ENCODE results near the gene ICAM1. TPM values are rescaled to one million over a fixed set of nuclear protein-coding genes. Genes with fewer than 3 reads are reported as not detected.

ICAM1 gene
- total and polyA plus RNA-seq, 10 of the 15 experiments (the other 5 are each of a cell fraction or from before 2014, with no cell fraction given): 7.6 to 115 (median 60.2) TPM

- TF ChIP-seq FOXM1 (IDR thresholded peaks at IDR 0.05; ENCODE audit: low read depth, low read length): no peak
- no peak for TF ChIP-seq SMC3 (IDR thresholded peaks at IDR 0.05; ENCODE audit: borderline replicate concordance, low read length)
- peak; percentile 95; the same call in 1 of the 2 replicates for TF ChIP-seq ASH2L (IDR thresholded peaks at IDR 0.05; ENCODE audit: borderline replicate concordance, low read depth)
- TF ChIP-seq TCF12 (IDR thresholded peaks at IDR 0.05; ENCODE audit: low read depth, low read length): no peak
- no peak; a peak in 1 of 4 replicates for TF ChIP-seq IKZF2 (IDR thresholded peaks at IDR 0.05)
- peak; percentile 57; the same call in 1 of the 2 replicates for TF ChIP-seq ZBTB40 (IDR thresholded peaks at IDR 0.05; ENCODE audit: borderline replicate concordance)
- TF ChIP-seq, protein P1, sequence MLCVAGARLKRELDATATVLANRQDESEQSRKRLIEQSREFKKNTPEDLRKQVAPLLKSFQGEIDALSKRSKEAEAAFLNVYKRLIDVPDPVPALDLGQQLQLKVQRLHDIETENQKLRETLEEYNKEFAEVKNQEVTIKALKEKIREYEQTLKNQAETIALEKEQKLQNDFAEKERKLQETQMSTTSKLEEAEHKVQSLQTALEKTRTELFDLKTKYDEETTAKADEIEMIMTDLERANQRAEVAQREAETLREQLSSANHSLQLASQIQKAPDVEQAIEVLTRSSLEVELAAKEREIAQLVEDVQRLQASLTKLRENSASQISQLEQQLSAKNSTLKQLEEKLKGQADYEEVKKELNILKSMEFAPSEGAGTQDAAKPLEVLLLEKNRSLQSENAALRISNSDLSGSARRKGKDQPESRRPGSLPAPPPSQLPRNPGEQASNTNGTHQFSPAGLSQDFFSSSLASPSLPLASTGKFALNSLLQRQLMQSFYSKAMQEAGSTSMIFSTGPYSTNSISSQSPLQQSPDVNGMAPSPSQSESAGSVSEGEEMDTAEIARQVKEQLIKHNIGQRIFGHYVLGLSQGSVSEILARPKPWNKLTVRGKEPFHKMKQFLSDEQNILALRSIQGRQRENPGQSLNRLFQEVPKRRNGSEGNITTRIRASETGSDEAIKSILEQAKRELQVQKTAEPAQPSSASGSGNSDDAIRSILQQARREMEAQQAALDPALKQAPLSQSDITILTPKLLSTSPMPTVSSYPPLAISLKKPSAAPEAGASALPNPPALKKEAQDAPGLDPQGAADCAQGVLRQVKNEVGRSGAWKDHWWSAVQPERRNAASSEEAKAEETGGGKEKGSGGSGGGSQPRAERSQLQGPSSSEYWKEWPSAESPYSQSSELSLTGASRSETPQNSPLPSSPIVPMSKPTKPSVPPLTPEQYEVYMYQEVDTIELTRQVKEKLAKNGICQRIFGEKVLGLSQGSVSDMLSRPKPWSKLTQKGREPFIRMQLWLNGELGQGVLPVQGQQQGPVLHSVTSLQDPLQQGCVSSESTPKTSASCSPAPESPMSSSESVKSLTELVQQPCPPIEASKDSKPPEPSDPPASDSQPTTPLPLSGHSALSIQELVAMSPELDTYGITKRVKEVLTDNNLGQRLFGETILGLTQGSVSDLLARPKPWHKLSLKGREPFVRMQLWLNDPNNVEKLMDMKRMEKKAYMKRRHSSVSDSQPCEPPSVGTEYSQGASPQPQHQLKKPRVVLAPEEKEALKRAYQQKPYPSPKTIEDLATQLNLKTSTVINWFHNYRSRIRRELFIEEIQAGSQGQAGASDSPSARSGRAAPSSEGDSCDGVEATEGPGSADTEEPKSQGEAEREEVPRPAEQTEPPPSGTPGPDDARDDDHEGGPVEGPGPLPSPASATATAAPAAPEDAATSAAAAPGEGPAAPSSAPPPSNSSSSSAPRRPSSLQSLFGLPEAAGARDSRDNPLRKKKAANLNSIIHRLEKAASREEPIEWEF (IDR thresholded peaks at IDR 0.05; ENCODE audit: insufficient replicate concordance, low read depth, low read length): no peak
- peak; percentile 72 for TF ChIP-seq NR2C2 (IDR thresholded peaks at IDR 0.05; ENCODE audit: borderline replicate concordance, control insufficient read depth, insufficient read length, low read depth)
- 0 out of 2 replicates have a peak, but pooled peaks have one; percentile 21 for TF ChIP-seq ZNF24 (IDR thresholded peaks at IDR 0.05)
- TF ChIP-seq SREBF2 (IDR thresholded peaks at IDR 0.05; ENCODE audit: low read length): no peak
- TF ChIP-seq NRF1 (conservative IDR thresholded peaks at IDR 0.05; ENCODE audit: low read depth, low read length): no peak
- TF ChIP-seq RELA (IDR thresholded peaks at IDR 0.05; ENCODE audit: borderline replicate concordance, partially characterized antibody): peak; percentile 92
- TF ChIP-seq, protein P2, sequence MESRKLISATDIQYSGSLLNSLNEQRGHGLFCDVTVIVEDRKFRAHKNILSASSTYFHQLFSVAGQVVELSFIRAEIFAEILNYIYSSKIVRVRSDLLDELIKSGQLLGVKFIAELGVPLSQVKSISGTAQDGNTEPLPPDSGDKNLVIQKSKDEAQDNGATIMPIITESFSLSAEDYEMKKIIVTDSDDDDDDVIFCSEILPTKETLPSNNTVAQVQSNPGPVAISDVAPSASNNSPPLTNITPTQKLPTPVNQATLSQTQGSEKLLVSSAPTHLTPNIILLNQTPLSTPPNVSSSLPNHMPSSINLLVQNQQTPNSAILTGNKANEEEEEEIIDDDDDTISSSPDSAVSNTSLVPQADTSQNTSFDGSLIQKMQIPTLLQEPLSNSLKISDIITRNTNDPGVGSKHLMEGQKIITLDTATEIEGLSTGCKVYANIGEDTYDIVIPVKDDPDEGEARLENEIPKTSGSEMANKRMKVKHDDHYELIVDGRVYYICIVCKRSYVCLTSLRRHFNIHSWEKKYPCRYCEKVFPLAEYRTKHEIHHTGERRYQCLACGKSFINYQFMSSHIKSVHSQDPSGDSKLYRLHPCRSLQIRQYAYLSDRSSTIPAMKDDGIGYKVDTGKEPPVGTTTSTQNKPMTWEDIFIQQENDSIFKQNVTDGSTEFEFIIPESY (IDR thresholded peaks at IDR 0.05): no peak
- TF ChIP-seq, protein P3, sequence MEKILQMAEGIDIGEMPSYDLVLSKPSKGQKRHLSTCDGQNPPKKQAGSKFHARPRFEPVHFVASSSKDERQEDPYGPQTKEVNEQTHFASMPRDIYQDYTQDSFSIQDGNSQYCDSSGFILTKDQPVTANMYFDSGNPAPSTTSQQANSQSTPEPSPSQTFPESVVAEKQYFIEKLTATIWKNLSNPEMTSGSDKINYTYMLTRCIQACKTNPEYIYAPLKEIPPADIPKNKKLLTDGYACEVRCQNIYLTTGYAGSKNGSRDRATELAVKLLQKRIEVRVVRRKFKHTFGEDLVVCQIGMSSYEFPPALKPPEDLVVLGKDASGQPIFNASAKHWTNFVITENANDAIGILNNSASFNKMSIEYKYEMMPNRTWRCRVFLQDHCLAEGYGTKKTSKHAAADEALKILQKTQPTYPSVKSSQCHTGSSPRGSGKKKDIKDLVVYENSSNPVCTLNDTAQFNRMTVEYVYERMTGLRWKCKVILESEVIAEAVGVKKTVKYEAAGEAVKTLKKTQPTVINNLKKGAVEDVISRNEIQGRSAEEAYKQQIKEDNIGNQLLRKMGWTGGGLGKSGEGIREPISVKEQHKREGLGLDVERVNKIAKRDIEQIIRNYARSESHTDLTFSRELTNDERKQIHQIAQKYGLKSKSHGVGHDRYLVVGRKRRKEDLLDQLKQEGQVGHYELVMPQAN (conservative IDR thresholded peaks at IDR 0.05): peak; percentile 97
- TF ChIP-seq PML (IDR thresholded peaks at IDR 0.05; ENCODE audit: low read length): peak; percentile 74; the same call in 1 of the 2 replicates
Measured at GRCh38 chr19:10251792-10252694, 18.9 kb upstream of the ICAM1 start, which contains the start of gene MRPL4 (continued).

Measured in GM12878 (cell line).